Hematopoietic multipotent progenitor cell treated with erythropoietin and hydrocortisone succinate and interleukin-3 and kit ligand, for 15 days (in vitro differentiated cells): ENCODE data around the gene HPF1.
"Not testable (repeated sequence)": the region's sequence is repeated elsewhere in the genome, so short reads cannot be mapped to it uniquely, and the experiment has no call there.

Experiments used
- DNase-seq: peaks from one replicate; pipeline ENCODE4 v3.0.0-alpha.2; 2015; ENCODE audit warnings: low spot score

The HPF1 gene

DNA sequence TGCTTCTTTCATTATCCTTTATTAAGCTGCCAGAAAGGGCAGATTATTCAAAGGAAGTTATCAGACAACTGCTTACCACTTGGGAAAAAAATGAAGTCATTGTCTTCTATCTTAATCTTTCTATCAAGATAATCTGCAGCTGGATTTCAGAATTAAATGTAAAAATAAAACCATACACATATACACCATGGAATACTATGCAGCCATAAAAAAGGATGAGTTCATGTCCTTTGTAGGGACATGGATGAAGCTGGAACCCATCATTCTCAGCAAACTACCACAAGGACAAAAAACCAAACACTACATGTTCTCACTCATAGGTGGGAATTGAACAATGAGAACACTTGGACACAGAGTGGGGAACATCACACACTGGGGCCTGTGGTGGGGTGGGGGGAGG lies 19.1 kb downstream of the HPF1 start:
- not testable (repeated sequence) for DNase-seq

GRCh38 chr4:169730564-169730963 lies 27.2 kb downstream of the HPF1 start:
- DNase-seq, result no peak

- no peak for DNase-seq
Measured at GRCh38 chr4:169727616-169728015, 30.1 kb downstream of the HPF1 start.

GRCh38 chr4:169724260-169724659 lies 33.5 kb downstream of the HPF1 start:
- DNase-seq, result no peak

DNA sequence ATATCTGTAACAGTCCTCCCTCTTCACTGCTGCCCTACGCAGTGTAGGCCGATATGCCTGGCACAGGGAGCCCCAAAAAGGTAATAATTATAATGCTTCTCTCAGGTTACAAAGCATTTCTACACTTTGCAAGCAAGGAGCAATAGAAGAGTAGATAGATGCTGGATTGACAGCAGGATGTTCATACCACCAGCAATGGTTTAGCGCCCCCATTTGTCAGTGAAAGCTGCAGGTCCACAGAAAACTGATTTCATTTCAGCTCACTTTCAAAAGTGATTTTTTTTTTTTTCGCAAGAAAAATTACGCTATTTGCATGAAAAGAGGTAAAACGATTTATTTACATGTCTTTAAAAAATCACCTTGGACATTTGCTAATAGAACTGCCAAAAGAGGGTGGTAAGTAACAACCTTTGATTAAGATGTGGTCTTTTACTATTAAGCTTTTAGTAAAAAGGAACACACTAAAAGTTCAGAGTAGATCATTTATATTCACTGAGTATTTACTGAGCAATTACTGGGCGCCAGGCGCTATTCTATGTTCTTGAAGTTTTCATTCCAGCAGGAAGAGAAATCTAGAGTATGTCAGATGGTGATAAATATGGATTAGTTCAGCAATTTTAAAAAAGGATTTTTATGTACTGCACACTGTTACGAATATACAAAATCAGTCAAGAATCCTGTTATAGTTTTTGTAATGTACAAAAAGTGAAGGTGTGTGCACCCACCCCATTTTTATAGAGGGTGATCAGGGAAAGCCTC lies 34.4 kb downstream of the HPF1 start:
- DNase-seq, result peak; percentile 39

DNA sequence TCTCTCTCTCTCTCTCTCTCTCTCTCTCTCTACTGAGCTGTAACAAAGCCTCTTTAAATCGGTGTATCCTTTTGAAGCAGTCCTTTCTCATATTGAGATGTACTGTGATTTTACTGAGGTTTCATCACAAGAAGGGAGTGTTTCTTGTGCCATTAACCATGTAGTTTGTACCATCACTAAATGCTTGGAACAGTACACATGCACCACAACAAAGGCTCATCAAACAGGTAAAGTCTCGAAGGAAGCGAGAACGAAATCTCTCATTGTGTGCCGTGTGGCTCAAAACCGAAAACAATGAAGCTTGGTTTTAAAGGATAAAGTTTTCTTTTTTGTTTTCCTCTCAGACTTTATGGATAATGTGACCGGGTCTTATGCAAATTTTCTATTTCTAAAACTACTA lies 37.2 kb downstream of the HPF1 start:
- DNase-seq, result no peak

DNA sequence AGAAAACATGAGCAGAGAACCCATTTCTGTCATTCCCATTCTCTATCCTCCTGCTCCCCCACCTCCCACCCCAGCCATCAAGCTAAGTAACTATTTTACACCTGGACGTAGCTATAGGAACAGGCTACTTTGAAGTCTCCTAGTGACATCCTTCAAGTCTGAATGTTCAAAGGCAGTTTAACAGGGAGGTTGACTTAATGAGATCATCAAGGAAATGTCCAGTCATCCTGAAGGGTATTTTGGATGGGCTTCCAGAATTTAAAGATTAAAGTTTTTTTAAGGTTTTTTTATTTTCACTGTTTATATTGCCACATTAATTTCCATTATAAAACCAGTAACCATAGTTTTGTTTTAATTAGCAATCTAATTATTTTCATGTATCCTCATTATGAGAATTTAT lies 41.1 kb downstream of the HPF1 start:
- no peak for DNase-seq

- no peak for DNase-seq
Measured at GRCh38 chr4:169715826-169716225, 41.9 kb downstream of the HPF1 start.

GRCh38 chr4:169707958-169708643 lies 49.6 kb downstream of the HPF1 start:
- no peak for DNase-seq

GRCh38 chr4:169698331-169698730 lies 59.4 kb downstream of the HPF1 start:
- no peak for DNase-seq

DNA sequence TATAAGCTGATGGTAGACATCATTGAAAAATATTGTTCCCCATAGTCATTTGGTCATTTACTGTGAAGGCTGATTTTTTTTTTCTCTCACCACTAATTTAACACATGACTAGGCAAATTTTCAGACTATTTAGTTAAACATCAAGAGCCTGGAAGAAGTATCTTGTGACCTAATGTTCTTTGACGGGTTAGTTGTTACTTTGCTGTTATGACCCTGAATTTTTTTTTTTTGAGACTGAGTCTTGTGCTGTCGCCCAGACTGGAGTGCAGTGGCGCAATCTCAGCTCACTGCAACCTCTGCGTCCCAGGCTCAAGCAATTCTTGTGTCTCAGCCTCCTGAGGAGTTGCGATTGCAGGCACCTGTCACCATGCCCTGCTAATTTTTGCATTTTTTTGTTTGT lies 67.0 kb downstream of the HPF1 start:
- DNase-seq, result no peak

DNA sequence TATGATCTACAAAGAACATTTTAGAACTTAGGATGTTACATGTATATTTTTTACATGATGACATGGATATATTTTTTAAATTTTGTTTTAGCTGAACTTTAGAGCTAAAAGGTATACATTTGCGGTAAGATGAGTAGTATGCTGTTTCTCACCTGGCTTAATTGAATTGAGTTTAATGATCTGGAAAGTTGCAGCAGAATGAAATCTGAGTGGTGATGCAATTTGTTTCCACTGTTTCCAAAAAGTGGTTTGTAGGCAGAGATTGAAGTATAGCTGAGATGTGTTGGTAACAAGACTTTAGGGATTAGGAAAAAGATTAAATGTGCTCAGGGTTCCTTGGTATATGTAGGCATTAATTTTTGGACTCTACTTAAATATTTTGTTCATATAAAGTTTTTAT lies 68.1 kb downstream of the HPF1 start:
- no peak for DNase-seq

- DNase-seq, result no peak
Measured at GRCh38 chr4:169682372-169683047, 75.2 kb downstream of the HPF1 start.
